Neural progenitor cell (in vitro differentiated cells): ENCODE data around the gene FMNL2. TPM values are rescaled to one million over a fixed set of nuclear protein-coding genes. Genes with fewer than 3 reads are reported as not detected.

Experiments
- DNase-seq: peaks from one replicate; pipeline ENCODE4 v3.0.0-alpha.2; 2016; ENCODE audit warnings: low spot score
- H2AFZ ChIP-seq: fragments of 200-600 bp; sonication (generic); replicated peaks from 2 replicates; pipeline ENCODE4 v1.6.1; 2016; ENCODE audit warnings: antibody characterized with exemption
- H3F3A ChIP-seq: fragments of 200-600 bp; sonication (generic); 2 replicates; pipeline ENCODE4 v1.6.1; 2016; ENCODE audit warnings: antibody characterized with exemption, low read depth
- H3K27ac ChIP-seq: fragments of 200-600 bp; sonication (generic); 2 replicates; pipeline ENCODE4 v1.5.1; 2016; ENCODE audit warnings: mild to moderate bottlenecking
- H3K27me3 ChIP-seq: fragments of 200-600 bp; sonication (generic); 2 replicates; pipeline ENCODE4 v1.6.1; 2016; ENCODE audit warnings: mild to moderate bottlenecking, moderate library complexity
- H3K36me3 ChIP-seq: fragments of 200-600 bp; sonication (generic); 2 replicates; pipeline ENCODE4 v1.5.1; 2016
- H3K4me1 ChIP-seq: fragments of 200-600 bp; sonication (generic); 2 replicates; pipeline ENCODE4 v1.6.1; 2016; ENCODE audit warnings: mixed run types
- H3K4me2 ChIP-seq: fragments of 200-600 bp; sonication (generic); 2 replicates; pipeline ENCODE4 v1.6.1; 2016
- H3K4me3 ChIP-seq: fragments of 200-600 bp; sonication (generic); 2 replicates; pipeline ENCODE4 v1.5.1; 2016
- H3K79me2 ChIP-seq: fragments of 200-600 bp; sonication (generic); 2 replicates; pipeline ENCODE4 v1.6.1; 2016; ENCODE audit warnings: low read depth
- H3K9ac ChIP-seq: fragments of 200-600 bp; sonication (generic); 2 replicates; pipeline ENCODE4 v1.6.1; 2016
- H3K9me3 ChIP-seq: fragments of 200-600 bp; sonication (generic); 2 replicates; pipeline ENCODE4 v1.5.1; 2016; ENCODE audit warnings: low read depth
- H4K20me1 ChIP-seq: fragments of 200-600 bp; sonication (generic); 2 replicates; pipeline ENCODE4 v1.6.1; 2016; ENCODE audit warnings: low read depth
- H3K27ac Mint-ChIP-seq: 3 replicates; pipeline ENCODE4 v1.8.0; 2021; ENCODE audit warnings: mixed read lengths
- H3K27me3 Mint-ChIP-seq: 2 replicates; pipeline ENCODE4 v1.8.0; 2022; ENCODE audit warnings: low read depth, mild to moderate bottlenecking, inconsistent platforms, moderate library complexity, mixed read lengths; ENCODE audit not compliant: insufficient read depth
- H3K36me3 Mint-ChIP-seq: 3 replicates; pipeline ENCODE4 v1.8.0; 2021; ENCODE audit warnings: mixed read lengths
- H3K4me1 Mint-ChIP-seq: 3 replicates; pipeline ENCODE4 v1.8.0; 2021; ENCODE audit warnings: mixed read lengths
- H3K4me3 Mint-ChIP-seq: 3 replicates; pipeline ENCODE4 v1.8.0; 2021; ENCODE audit warnings: mild to moderate bottlenecking, moderate library complexity, mixed read lengths
- H3K9me3 Mint-ChIP-seq: 3 replicates; pipeline ENCODE4 v1.8.0; 2020; ENCODE audit warnings: mixed read lengths
- CTCF ChIP-seq: fragments of 200-600 bp; sonication (generic); IDR thresholded peaks from 2 replicates; pipeline ENCODE4 v1.5.1; 2017; ENCODE audit warnings: antibody characterized with exemption, mild to moderate bottlenecking
- EZH2 ChIP-seq: fragments of 200-600 bp; sonication (generic); IDR thresholded peaks from 2 replicates; pipeline ENCODE4 v1.6.1; 2017; ENCODE audit warnings: antibody characterized with exemption, mild to moderate bottlenecking, moderate library complexity
- EZH2phosphoT487 ChIP-seq: fragments of 200-600 bp; sonication (generic); IDR thresholded peaks from 2 replicates; pipeline ENCODE4 v1.6.1; 2017; ENCODE audit warnings: antibody characterized with exemption
- total RNA-seq: library from RNA; depleted of rRNA; stranded (reverse); fragments of >200 nt; gene quantifications from 2 replicates; pipeline ENCODE4 v1.2.3, GENCODE V29; 2015; ENCODE audit warnings: low replicate concordance

The FMNL2 gene
- total RNA-seq, 1 donor from 2014 or later, result 99.7 TPM

GRCh38 chr2:152577579-152577978 lies 242.6 kb downstream of the FMNL2 start:
- Histone ChIP-seq H4K20me1 (no peaks in the 10 kb centered on the region), H3K36me3 (no peaks in the 10 kb centered on the region), H3K9me3 (no peaks in the 10 kb centered on the region), H3K27me3 (no peaks in the 10 kb centered on the region), H3K79me2 (peaks cover 8% of the 10 kb centered on the region), H2AFZ (no peak overlapping the region), H3K27ac (no peak overlapping the region), H3F3A (no peaks in the 10 kb centered on the region), H3K4me3 (no peak overlapping the region), H3K9ac (no peak overlapping the region), H3K4me2 (no peak overlapping the region), H3K4me1 (peaks cover 16% of the 10 kb centered on the region)
- H3K9me3 Mint-ChIP-seq, result no peaks in the 10 kb centered on the region
- H3K4me3 Mint-ChIP-seq, result no peak overlapping the region
- TF ChIP-seq EZH2 (no peak), EZH2phosphoT487 (no peak), CTCF (no peak)
- H3K27ac Mint-ChIP-seq, result no peak overlapping the region
- no peaks in the 10 kb centered on the region for H3K4me1 Mint-ChIP-seq
- peaks cover 7% of the 10 kb centered on the region for H3K36me3 Mint-ChIP-seq
- DNase-seq, result no peak
- no peaks in the 10 kb centered on the region for H3K27me3 Mint-ChIP-seq

- no peak overlapping the region for H3K4me3 ChIP-seq
- H3K79me2 ChIP-seq, result peaks cover 5% of the 10 kb centered on the region
- no peak overlapping the region for H2AFZ ChIP-seq
- DNase-seq, result no peak
- Mint-ChIP-seq H3K9me3 (no peaks in the 10 kb centered on the region), H3K4me1 (no peaks in the 10 kb centered on the region), H3K27ac (no peak overlapping the region), H3K4me3 (no peak overlapping the region), H3K36me3 (peaks cover 13% of the 10 kb centered on the region), H3K27me3 (no peaks in the 10 kb centered on the region)
- no peaks in the 10 kb centered on the region for H4K20me1 ChIP-seq
- peak overlapping the region; percentile 23 for H3K4me2 ChIP-seq
- H3K9ac ChIP-seq, result no peak overlapping the region
- H3K4me1 ChIP-seq, result peaks cover 16% of the 10 kb centered on the region
- H3K27ac ChIP-seq, result no peak overlapping the region
- H3K27me3 ChIP-seq, result no peaks in the 10 kb centered on the region
- no peaks in the 10 kb centered on the region for H3F3A ChIP-seq
- H3K9me3 ChIP-seq, result no peaks in the 10 kb centered on the region
- no peaks in the 10 kb centered on the region for H3K36me3 ChIP-seq
- no peak for TF ChIP-seq CTCF
- TF ChIP-seq EZH2phosphoT487, result no peak
- no peak for TF ChIP-seq EZH2
Measured at GRCh38 chr2:152578573-152578972, 243.6 kb downstream of the FMNL2 start.

GRCh38 chr2:152580714-152581113 lies 245.7 kb downstream of the FMNL2 start:
- no peaks in the 10 kb centered on the region for H3K9me3 Mint-ChIP-seq
- H3K4me1 ChIP-seq, result peaks cover 16% of the 10 kb centered on the region
- no peaks in the 10 kb centered on the region for H3K27me3 ChIP-seq
- no peak overlapping the region for H3K27ac Mint-ChIP-seq
- H4K20me1 ChIP-seq, result no peaks in the 10 kb centered on the region
- no peaks in the 10 kb centered on the region for H3K79me2 ChIP-seq
- no peak overlapping the region for H3K4me3 Mint-ChIP-seq
- no peak for DNase-seq
- no peak for TF ChIP-seq CTCF
- TF ChIP-seq EZH2, result no peak
- TF ChIP-seq EZH2phosphoT487, result no peak
- no peaks in the 10 kb centered on the region for H3K4me1 Mint-ChIP-seq
- no peaks in the 10 kb centered on the region for H3F3A ChIP-seq
- H3K9ac ChIP-seq, result no peak overlapping the region
- no peaks in the 10 kb centered on the region for H3K36me3 ChIP-seq
- no peaks in the 10 kb centered on the region for H3K27me3 Mint-ChIP-seq
- H3K27ac ChIP-seq, result peak overlapping the region; percentile 14
- H3K36me3 Mint-ChIP-seq, result peaks cover 15% of the 10 kb centered on the region
- no peak overlapping the region for H3K4me3 ChIP-seq
- H3K9me3 ChIP-seq, result no peaks in the 10 kb centered on the region
- H2AFZ ChIP-seq, result no peak overlapping the region
- no peak overlapping the region for H3K4me2 ChIP-seq
